GM12864 (cell line): ENCODE measurements around the gene RNF11.

Experiments used
- DNase-seq: peaks from one replicate; pipeline ENCODE4 v3.0.0-alpha.2; 2011; ENCODE audit warnings: low read depth
- H3K4me3 ChIP-seq: 2 replicates; pipeline ENCODE4 v1.5.1; 2011; ENCODE audit warnings: mild to moderate bottlenecking, low read depth, low read length, control low read depth
- CTCF ChIP-seq: IDR thresholded peaks from 2 replicates; pipeline ENCODE4 v1.5.1; 2011; ENCODE audit warnings: low read depth, mild to moderate bottlenecking, moderate library complexity, low read length, control low read depth, inconsistent platforms; ENCODE audit errors: missing control alignments

RNF11 gene

DNA sequence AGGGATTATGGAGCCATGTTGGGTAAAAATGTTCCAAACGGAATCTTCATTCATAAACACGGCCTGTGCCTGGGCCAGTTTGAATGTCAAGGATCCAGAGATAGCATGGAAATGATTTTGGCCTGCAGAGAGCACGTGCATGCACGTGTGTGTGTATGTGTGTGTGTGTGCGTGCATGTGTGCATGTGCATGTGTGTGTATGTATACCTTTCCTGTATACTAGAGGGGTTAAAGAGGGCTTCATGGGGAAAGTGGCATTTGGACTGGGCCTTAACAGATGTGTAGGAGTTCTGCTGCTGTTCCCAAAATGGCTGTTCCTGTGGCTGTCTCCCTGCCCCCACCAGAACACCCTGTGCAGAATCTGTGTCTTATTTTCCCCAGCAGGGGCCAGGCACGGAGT lies 72.6 kb downstream of the RNF11 start:
- H3K4me3 ChIP-seq: no peak overlapping the region
- TF ChIP-seq CTCF: no peak
- no peak for DNase-seq

DNA sequence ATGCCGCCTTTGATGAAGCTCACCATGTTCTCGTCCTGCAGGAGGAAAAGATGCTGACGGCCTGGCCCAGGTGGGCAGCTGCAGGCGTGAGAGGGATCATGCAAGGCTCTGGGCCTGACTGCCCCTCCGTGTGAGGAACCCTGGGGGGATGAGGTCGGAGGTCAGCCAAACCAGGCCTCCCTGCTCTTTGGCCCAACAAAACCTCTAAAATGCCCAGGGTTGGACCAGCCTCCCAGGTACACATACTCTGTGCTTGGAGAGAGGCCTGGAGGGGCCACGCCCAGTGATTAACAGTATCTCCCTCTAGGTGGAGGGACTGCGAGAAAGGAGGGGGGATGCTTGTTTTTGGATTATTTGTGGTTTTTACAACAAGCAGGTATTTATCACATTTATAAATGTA lies 73.2 kb downstream of the RNF11 start:
- H3K4me3 ChIP-seq: no peak overlapping the region
- TF ChIP-seq CTCF: no peak
- DNase-seq: no peak

- DNase-seq: no peak
- H3K4me3 ChIP-seq: no peak overlapping the region
- TF ChIP-seq CTCF: no peak
Observed at GRCh38 chr1:51310871-51311613, 75.0 kb downstream of the RNF11 start.

- TF ChIP-seq CTCF: no peak
- H3K4me3 ChIP-seq: no peak overlapping the region
- no peak for DNase-seq
Observed at GRCh38 chr1:51311826-51312225, 75.8 kb downstream of the RNF11 start.

- no peak for TF ChIP-seq CTCF
- no peak for DNase-seq
- H3K4me3 ChIP-seq: no peak overlapping the region
Observed at GRCh38 chr1:51312718-51313117, 76.6 kb downstream of the RNF11 start.

- H3K4me3 ChIP-seq: no peak overlapping the region
- peak; percentile 33 for TF ChIP-seq CTCF
- no peak for DNase-seq
Observed at GRCh38 chr1:51313268-51313852, 77.3 kb downstream of the RNF11 start.
